H54 (cell line): Measurements from ENCODE around the gene WFS1.

Experiments
- DNase-seq: peaks from one replicate; pipeline ENCODE4 v3.0.0; 2011; ENCODE audit warnings: low spot score, mixed read lengths; ENCODE audit not compliant: insufficient read length
- FAIRE-seq: peaks from 3 replicates; lab custom pipeline; 2011; peaks lifted over from hg19 to GRCh38; lab: Jason Lieb, UNC
- POLR2A ChIP-seq: IDR thresholded peaks from 2 replicates; pipeline ENCODE4 v1.6.1; 2011; ENCODE audit warnings: low read depth, mild to moderate bottlenecking, low read length

The WFS1 gene, protein sequence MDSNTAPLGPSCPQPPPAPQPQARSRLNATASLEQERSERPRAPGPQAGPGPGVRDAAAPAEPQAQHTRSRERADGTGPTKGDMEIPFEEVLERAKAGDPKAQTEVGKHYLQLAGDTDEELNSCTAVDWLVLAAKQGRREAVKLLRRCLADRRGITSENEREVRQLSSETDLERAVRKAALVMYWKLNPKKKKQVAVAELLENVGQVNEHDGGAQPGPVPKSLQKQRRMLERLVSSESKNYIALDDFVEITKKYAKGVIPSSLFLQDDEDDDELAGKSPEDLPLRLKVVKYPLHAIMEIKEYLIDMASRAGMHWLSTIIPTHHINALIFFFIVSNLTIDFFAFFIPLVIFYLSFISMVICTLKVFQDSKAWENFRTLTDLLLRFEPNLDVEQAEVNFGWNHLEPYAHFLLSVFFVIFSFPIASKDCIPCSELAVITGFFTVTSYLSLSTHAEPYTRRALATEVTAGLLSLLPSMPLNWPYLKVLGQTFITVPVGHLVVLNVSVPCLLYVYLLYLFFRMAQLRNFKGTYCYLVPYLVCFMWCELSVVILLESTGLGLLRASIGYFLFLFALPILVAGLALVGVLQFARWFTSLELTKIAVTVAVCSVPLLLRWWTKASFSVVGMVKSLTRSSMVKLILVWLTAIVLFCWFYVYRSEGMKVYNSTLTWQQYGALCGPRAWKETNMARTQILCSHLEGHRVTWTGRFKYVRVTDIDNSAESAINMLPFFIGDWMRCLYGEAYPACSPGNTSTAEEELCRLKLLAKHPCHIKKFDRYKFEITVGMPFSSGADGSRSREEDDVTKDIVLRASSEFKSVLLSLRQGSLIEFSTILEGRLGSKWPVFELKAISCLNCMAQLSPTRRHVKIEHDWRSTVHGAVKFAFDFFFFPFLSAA

DNA sequence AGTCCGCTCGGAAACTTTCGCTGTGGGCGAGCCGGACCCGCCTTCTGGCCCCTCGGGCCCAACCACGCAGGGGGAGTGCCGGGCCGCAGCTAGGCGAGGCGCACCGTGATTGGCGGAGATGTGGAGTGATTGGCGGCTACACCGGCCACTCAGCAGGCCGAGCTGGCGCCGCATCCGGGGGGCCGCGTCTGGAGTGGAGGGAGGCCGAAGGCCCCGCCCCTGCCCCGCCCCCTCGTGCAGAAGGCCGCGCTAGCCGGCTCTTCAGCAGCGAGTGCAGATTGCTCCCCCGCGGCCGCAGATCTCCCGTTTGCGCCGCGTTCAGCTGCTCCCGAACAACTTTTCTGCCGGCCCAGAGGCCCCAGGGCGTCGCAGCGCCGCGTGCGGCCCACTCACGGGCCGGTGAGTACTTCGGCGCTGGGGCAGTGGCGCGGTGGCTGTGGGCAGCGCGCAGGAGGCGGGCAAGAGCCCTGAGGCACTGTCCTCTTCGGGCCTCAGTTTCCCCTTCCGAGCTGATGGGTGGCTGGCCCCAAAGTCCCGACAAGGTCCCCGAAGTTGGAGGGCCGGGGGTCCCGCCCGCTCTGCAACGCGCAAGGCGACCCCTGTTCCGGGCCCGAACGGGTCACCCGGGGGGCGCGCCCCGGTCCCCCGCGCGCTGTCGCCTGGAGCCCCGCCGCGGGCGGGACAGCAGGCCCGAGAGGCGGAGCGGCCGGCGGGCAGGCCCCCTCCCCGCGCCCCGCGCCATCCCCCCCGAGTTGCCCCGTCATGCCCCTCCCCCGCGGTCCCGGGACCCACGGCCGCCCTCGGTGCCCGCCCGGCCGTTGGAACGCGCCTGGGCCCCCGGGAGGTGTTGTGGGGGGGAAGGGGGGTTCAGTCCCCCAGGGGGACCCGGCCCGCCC, at the start of gene WFS1:
Gene WFS1, plus strand, starts transcription at position 235 of the 896 bp plus-strand sequence. CDS start 7,606 bp downstream, outside the sequence.
- FAIRE-seq (no peak), DNase-seq (peak; percentile 100)
- peak; percentile 88 for TF ChIP-seq POLR2A

DNA sequence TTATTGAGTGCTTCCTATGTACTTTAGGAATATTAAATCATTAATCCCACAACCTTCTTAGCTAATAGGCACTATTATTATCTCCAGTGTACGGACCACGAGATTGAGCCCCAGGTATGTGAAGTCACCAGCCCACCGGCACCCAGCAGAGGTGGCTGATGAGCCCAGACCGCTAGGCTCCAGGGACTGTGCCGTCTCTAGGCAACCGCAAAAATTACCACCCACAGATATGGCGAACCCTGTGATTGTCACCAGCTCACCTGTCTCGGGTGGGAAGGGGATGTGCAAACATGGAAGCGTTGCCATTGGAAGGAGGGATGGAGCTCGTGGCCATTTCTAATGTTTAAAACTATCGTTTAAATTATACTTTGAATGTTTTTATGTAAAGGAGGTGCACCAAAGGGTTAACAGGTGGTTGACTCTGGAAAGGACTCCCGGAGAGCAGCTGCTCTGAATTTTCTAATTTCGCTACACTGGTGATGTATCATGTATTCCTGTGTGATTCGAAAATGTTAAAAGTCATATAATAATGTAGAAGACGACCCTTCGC, 48.3 kb upstream of the WFS1 start:
- DNase-seq: no peak
- FAIRE-seq: no peak
- no peak for TF ChIP-seq POLR2A

DNA sequence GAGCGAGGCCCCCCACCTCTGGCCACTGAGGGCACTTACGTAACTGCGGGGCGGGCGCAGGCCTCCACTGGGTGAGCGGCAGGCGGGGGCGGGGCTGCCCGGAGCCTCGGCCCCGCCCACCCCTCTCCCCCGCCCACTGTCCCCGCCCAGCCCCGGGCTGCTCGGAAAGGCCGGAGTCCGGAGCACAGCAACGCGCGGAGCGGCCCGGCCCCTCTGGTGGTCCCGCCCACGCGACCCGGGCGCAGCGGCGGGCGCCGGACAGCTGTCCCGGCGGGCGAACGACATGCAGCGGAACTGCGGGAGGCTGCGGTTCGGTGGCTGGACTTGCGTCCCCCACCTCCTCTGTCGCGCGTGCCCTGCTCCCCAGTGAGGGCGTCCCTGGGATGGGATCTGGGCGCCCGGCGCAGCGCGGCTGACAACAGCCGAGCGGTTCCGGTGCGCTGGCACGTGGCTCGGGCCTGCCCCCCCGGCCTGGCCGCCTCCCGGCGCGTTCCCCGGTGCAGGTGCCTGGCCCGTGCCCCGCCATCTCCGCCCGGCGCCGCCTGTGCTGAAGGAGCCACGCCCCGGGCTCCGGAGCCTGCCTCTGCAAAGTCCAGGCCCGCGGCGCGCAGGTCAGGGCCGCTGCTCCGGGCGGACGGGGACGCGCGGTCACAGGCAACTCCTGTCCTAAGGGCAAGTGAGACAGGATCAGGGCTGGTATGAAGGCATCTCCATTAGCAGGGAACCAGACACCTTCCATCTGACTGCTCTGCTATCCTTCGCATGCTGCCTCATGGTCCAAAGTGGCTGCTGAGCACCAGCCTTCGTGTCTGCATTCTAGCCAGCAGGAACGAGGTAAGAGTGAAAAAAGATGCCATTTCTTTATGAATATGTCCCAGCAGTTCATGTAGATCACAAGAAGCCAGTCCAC, 47.5 kb upstream of the WFS1 start:
- no peak for TF ChIP-seq POLR2A
- FAIRE-seq (no peak), DNase-seq (no peak)

DNA sequence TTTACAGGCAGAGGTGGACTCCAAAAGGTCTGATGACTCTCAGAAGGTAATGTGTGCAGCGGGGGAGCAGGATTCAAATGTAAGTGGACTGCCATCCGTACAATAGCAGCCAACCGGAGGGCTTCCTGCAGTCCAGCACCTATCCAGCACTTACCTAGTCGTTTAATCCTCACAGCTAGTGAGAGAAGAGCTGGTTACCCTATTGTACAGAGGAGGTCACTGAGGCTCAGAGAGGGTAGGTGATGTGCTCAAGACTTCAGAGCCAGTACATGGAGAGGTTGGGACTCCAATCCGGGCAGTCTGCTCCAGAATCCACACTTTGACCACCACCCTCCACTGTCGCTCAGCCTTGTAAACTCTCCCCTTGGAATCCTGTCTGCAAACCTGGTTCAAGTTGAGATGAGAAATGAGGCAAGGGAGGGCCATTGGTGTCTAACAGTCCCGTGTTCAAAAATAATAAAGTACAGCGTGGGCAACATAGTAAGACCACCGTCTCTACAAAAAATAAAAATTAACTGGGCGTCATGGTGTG, 46.8 kb upstream of the WFS1 start:
- TF ChIP-seq POLR2A: no peak
- FAIRE-seq (no peak), DNase-seq (no peak)

DNA sequence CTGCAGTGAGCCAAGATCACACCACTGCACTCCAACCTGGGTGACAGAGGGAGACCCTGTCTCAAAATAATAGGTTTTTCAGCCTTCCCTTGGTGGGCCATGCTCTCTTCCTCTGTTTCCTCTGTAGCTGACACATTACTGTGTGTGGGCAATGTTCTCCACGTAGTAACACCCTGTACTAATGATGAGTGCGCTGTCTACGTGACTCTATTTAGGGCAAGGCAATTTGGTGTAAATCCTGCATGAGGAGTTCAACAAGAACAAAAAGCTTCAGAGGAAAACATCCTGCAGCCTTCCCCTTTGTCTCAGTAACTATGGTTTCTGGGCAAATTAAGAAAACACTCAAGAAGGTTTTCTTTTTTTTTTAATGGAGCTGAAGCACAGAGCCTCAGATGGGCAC, 44.9 kb upstream of the WFS1 start:
- no peak for FAIRE-seq
- no peak for TF ChIP-seq POLR2A
- no peak for DNase-seq

DNA sequence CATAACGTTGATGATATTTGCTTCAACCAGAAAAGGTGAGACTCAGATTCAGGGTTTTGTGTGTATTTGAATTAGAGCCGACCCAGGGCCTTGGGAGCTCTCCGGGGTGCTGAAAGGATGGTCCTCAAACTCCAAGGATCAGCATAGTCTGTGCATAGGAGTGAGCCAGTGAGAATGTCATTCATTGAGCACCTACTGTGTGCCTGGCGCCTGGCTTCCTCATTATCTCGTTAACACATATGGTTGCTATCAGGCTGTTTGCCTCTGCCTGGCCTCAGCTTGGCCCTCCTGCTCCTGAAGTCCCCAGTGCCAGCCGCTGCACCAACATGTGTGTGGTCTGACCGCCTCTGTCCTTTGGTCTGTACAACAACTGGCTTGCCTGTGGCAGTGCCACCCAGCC, 44.2 kb upstream of the WFS1 start:
- FAIRE-seq (no peak), DNase-seq (peak; percentile 62)
- TF ChIP-seq POLR2A: no peak

DNA sequence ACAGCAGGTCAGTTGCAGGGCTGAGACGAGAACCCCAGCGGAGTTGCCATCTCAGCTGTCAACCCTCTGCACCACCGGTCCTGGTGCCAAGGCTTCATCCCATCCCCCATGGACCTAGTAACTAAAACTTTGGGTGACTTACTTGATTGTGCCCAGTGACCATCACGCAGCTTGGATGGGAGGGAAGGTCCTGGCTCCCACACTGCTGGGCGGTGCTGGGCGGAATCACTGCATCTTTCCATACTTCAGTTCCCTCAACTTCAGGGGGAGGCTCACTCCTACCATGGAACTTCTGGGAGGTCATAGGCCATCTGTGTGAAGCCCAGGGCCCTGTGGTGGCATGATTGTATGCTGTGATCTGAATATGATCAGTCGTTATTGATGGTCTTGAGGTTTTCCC, 43.1 kb upstream of the WFS1 start:
- no peak for TF ChIP-seq POLR2A
- DNase-seq: no peak
- no peak for FAIRE-seq

DNA sequence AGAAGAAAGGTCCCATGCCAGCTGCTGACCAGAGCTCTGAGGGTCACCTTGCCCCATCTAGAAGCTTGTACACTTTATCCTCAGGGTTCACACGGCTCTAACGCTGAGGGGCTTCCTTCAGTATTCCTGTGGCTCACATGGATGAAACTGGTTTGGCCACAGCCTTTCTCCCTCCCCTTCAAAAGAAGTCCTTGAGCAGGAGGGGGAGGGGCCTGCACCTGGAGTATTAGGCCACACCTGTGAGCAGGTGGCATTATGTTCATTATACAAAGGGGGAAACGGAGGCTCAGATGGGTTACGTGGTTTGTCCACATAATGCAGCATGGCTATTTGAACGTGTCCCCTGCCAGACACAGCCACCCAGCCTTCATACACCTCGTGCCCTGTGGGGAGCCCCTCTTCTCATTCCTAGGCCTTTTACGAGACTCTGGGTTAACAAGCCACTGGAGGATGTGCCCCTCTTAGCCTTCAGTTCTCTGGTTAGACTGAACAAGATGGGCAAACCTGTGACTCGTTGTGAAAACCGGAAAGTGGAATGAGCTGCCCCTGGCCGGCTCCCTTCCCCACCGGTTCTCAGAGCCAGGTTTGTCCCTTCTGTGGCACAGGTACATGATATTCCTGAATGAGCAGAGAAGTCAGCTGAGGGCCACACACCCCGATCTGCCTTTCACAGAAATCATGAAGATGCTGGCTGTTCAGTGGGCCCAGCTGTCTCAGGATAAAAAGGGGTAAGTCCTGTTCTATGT, 42.1 kb upstream of the WFS1 start:
- DNase-seq (no peak), FAIRE-seq (no peak)
- no peak for TF ChIP-seq POLR2A

DNA sequence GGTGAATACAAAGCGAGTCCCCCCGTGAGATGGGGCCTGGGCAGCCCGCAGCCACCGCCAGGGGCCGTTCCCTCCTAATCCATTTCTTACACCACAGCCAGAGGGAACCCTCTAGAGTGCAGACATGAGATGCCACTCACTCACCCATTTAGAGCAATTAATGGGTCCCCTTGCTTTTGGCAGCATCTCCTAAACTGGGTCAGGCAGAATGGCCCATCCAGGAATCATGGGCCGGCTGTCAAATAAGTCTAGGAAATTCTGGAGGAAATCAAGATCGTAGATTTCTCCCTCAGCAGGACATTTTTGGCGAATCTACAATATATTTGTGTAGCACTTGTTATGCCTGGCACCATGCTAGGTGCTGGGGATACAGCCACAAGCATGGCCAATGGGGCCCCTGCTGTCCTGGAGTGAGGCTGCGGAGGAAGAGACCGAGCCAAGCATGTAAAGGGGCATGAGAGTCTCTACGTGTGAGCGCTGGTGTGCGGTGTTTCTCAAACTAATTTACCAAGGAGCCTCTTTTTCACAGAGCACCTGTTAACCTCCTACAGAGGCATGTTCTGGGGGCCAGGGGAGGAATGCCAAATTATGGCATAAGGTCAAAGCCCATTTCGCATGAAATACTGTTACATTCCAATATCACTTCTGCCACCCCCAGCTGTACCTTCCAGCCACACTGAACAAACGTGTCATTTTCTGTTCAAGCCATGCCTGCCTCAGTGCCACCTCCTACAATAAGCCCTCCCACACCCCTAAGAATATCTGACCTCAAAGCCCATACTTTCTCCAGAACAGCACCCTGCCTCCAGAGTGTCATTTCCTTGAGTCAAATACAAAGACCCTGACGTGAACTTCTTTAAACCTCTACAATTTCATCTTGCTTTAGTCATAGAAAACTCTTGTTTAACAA, 41.2 kb upstream of the WFS1 start:
- no peak for DNase-seq
- TF ChIP-seq POLR2A: no peak
- no peak for FAIRE-seq

DNA sequence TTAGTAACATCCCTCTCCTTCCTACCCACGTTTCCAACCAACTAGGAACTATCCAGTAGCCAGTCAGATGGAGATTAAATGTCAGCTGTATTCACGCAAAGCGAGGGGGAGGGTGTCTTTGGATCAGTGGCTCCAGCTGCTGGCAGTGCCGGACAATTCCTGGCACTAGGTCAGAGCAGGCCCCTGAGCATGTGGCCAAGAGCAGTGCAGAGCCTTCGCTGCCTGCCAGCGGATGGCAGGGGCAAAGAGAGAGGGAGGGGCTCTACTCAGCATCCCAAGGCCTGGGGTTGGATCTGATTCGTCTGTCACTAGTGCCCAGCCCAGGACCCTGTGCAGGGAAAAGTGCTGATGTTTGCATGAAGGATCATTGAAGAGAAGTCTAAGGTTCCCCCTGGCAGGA, 40.6 kb upstream of the WFS1 start:
- DNase-seq: no peak
- no peak for TF ChIP-seq POLR2A
- FAIRE-seq: no peak
